Myometrial cell (primary cell): ENCODE data around the gene SUMO2. TPM values are rescaled to one million over a fixed set of nuclear protein-coding genes. Genes with fewer than 3 reads are reported as not detected.

Source experiments
- total RNA-seq: library from RNA; depleted of rRNA; stranded (reverse); fragments of >200 nt; gene quantifications from 2 replicates; pipeline ENCODE4 v1.2.3, GENCODE V29; 2015

Gene SUMO2
- 87.7 and 98.0 TPM in 2 replicates for total RNA-seq

GRCh38 chr17:75182569-75183436 lies at the start of gene SUMO2:
SUMO2 (minus strand) TSS chr17:75182959; CDS start chr17:75182834, 125 bp downstream.

GRCh38 chr17:75205037-75205792 lies 22.5 kb upstream of the SUMO2 start, which contains the start of gene NUP85:
NUP85 (plus strand) TSS chr17:75205679; CDS start chr17:75205762, 83 bp downstream.

GRCh38 chr17:75154195-75155106 lies 28.3 kb downstream of the SUMO2 start, which contains the start of gene JPT1:
JPT1 (minus strand) TSS chr17:75154512; CDS start chr17:75154397, 115 bp downstream.

GRCh38 chr17:75131278-75132017 lies 51.3 kb downstream of the SUMO2 start, which contains the start of gene NT5C:
NT5C (minus strand) TSS chr17:75131742; CDS start chr17:75131707, 35 bp downstream.

Other genes with a start within 250 kb of the SUMO2 start
- not detected in 2 replicates for gene OTOP3, start 247.1 kb downstream of the SUMO2 start, total RNA-seq
- gene HID1, start 210.2 kb downstream of the SUMO2 start, total RNA-seq, result under 0.01 and 0.53 TPM in 2 replicates
- 26.4 and 34.0 TPM in 2 replicates for gene CDR2L, start 195.3 kb downstream of the SUMO2 start, total RNA-seq
- 65.7 and 94.5 TPM in 2 replicates for gene MRPL58, start 170.3 kb downstream of the SUMO2 start, total RNA-seq
- 375 and 445 TPM in 2 replicates for gene ATP5PD, start 136.0 kb downstream of the SUMO2 start, total RNA-seq
- gene KCTD2, start 135.7 kb downstream of the SUMO2 start, total RNA-seq, result 19.7 and 20.8 TPM in 2 replicates
- 12.1 and 20.2 TPM in 2 replicates for gene SLC16A5, start 95.0 kb downstream of the SUMO2 start, total RNA-seq
- 2.0 and 6.4 TPM in 2 replicates for gene ARMC7, start 73.0 kb downstream of the SUMO2 start, total RNA-seq
- gene NT5C, start 51.2 kb downstream of the SUMO2 start, total RNA-seq, result 120 TPM in 2 replicates
- gene JPT1, start 28.4 kb downstream of the SUMO2 start, total RNA-seq, result 272 and 335 TPM in 2 replicates
- gene NUP85, start 22.7 kb upstream of the SUMO2 start, total RNA-seq, result 32.1 and 38.9 TPM in 2 replicates
- gene GGA3, start 78.6 kb upstream of the SUMO2 start, total RNA-seq, result 13.6 and 19.6 TPM in 2 replicates
- gene MRPS7, start 78.9 kb upstream of the SUMO2 start, total RNA-seq, result 46.6 and 51.3 TPM in 2 replicates
- gene MIF4GD, start 88.3 kb upstream of the SUMO2 start, total RNA-seq, result 9.8 and 16.0 TPM in 2 replicates
- 4.8 and 8.1 TPM in 2 replicates for gene SLC25A19, start 106.5 kb upstream of the SUMO2 start, total RNA-seq
- gene GRB2, start 222.7 kb upstream of the SUMO2 start, total RNA-seq, result 75.0 and 92.3 TPM in 2 replicates